GM12801 (cell line): ENCODE results near the gene UBL4A.

ENCODE experiments used
- CTCF ChIP-seq: IDR thresholded peaks from one replicate; pipeline ENCODE4 v1.5.1; 2011; ENCODE audit warnings: control low read depth; ENCODE audit not compliant: insufficient read length; ENCODE audit errors: extremely low read depth

Gene UBL4A

GRCh38 chrX:154484255-154485149 is 1.9 kb downstream of the UBL4A start:
- TF ChIP-seq CTCF, result no peak

GRCh38 chrX:154483325-154483724 is 3.1 kb downstream of the UBL4A start:
- no peak for TF ChIP-seq CTCF

- no peak for TF ChIP-seq CTCF
These were observed 3.6 kb downstream of the UBL4A start for GRCh38 chrX:154482786-154483185.

GRCh38 chrX:154481911-154482601 is 4.4 kb downstream of the UBL4A start:
- no peak for TF ChIP-seq CTCF

GRCh38 chrX:154481195-154481594 is 5.2 kb downstream of the UBL4A start:
- TF ChIP-seq CTCF, result no peak

GRCh38 chrX:154478728-154479622 is 7.4 kb downstream of the UBL4A start, which contains the start of gene LAGE3:
Gene LAGE3 (minus strand): TSS chrX:154479281. CDS start chrX:154478915, 366 bp downstream.
- TF ChIP-seq CTCF, result no peak
